Endothelial cell (in vitro differentiated cells): ENCODE results near the gene FMN2. TPM values are rescaled to one million over a fixed set of nuclear protein-coding genes. Genes with fewer than 3 reads are reported as not detected.

ENCODE experiments used
- DNase-seq: peaks from one replicate; pipeline ENCODE4 v3.0.0; 2021; ENCODE audit warnings: low spot score
- H3K27ac Mint-ChIP-seq: one replicate; pipeline ENCODE4 v1.8.0; 2021; ENCODE audit warnings: mixed read lengths, inconsistent platforms; ENCODE audit not compliant: unreplicated experiment
- H3K27me3 Mint-ChIP-seq: one replicate; pipeline ENCODE4 v1.8.0; 2021; ENCODE audit warnings: mild to moderate bottlenecking, moderate library complexity, mixed read lengths, inconsistent platforms; ENCODE audit not compliant: unreplicated experiment
- H3K36me3 Mint-ChIP-seq: one replicate; pipeline ENCODE4 v1.8.0; 2021; ENCODE audit warnings: mild to moderate bottlenecking, low read depth, mixed read lengths, inconsistent platforms; ENCODE audit not compliant: unreplicated experiment
- H3K4me1 Mint-ChIP-seq: one replicate; pipeline ENCODE4 v1.8.0; 2021; ENCODE audit warnings: mild to moderate bottlenecking, mixed read lengths, inconsistent platforms; ENCODE audit not compliant: unreplicated experiment
- H3K4me3 Mint-ChIP-seq: one replicate; pipeline ENCODE4 v1.8.0; 2021; ENCODE audit warnings: mild to moderate bottlenecking, mixed read lengths, inconsistent platforms; ENCODE audit not compliant: unreplicated experiment
- H3K9me3 Mint-ChIP-seq: one replicate; pipeline ENCODE4 v1.8.0; 2021; ENCODE audit warnings: mixed read lengths, inconsistent platforms; ENCODE audit not compliant: unreplicated experiment
- CTCF ChIP-seq: fragments of 200-600 bp; sonication (generic); IDR thresholded peaks from one replicate; pipeline ENCODE4 v1.5.0; 2021; ENCODE audit warnings: antibody characterized with exemption; ENCODE audit not compliant: unreplicated experiment
- total RNA-seq: library from RNA; stranded (reverse); fragmentation: NEBNext Ultra II Directional; extraction: Animal tissue kit (Norgen Biotek cat#: 25700); gene quantifications from one replicate; pipeline ENCODE4 v1.2.1, GENCODE V29; 2021; ENCODE audit not compliant: unreplicated experiment

The FMN2 gene
- total RNA-seq, 1 donor from 2014 or later: 2.6 TPM

GRCh38 chr1:240385985-240386978 lies 294.6 kb downstream of the FMN2 start:
- Mint-ChIP-seq H3K4me3 (no peak overlapping the region), H3K9me3 (no peaks in the 10 kb centered on the region), H3K36me3 (no peaks in the 10 kb centered on the region), H3K27me3 (peaks cover under 1% of the 10 kb centered on the region), H3K27ac (no peak overlapping the region), H3K4me1 (no peaks in the 10 kb centered on the region)
- no peak for DNase-seq
- TF ChIP-seq CTCF: no peak

GRCh38 chr1:240387051-240387450 lies 295.4 kb downstream of the FMN2 start:
- no peak for DNase-seq
- peaks cover 2% of the 10 kb centered on the region for H3K27me3 Mint-ChIP-seq

GRCh38 chr1:240391660-240392260 lies 300.1 kb downstream of the FMN2 start:
- no peak for DNase-seq
- Mint-ChIP-seq H3K4me1 (no peaks in the 10 kb centered on the region), H3K4me3 (no peak overlapping the region), H3K27me3 (peaks cover 2% of the 10 kb centered on the region), H3K9me3 (no peaks in the 10 kb centered on the region), H3K27ac (no peak overlapping the region), H3K36me3 (no peaks in the 10 kb centered on the region)
- no peak for TF ChIP-seq CTCF

More at GRCh38 chr1:240387051-240387450, 295.4 kb downstream of the FMN2 start:
- Mint-ChIP-seq H3K4me1 (no peaks in the 10 kb centered on the region), H3K9me3 (no peaks in the 10 kb centered on the region), H3K27ac (no peak overlapping the region), H3K4me3 (no peak overlapping the region), H3K36me3 (no peaks in the 10 kb centered on the region)
- no peak for TF ChIP-seq CTCF

GRCh38 chr1:240394353-240394752 lies 302.7 kb downstream of the FMN2 start:
- Mint-ChIP-seq H3K27ac (no peak overlapping the region), H3K27me3 (peaks cover 2% of the 10 kb centered on the region), H3K4me3 (no peak overlapping the region), H3K9me3 (no peaks in the 10 kb centered on the region), H3K36me3 (no peaks in the 10 kb centered on the region), H3K4me1 (no peaks in the 10 kb centered on the region)
- TF ChIP-seq CTCF: no peak
- DNase-seq: no peak

- Mint-ChIP-seq H3K9me3 (no peaks in the 10 kb centered on the region), H3K27me3 (peaks cover 2% of the 10 kb centered on the region), H3K27ac (no peak overlapping the region), H3K4me3 (no peak overlapping the region), H3K4me1 (no peaks in the 10 kb centered on the region), H3K36me3 (no peaks in the 10 kb centered on the region)
- TF ChIP-seq CTCF: no peak
- no peak for DNase-seq
These were observed 303.7 kb downstream of the FMN2 start for GRCh38 chr1:240395336-240395735.
